ENCODE data around the gene SPOCK1. TPM values are rescaled to one million over a fixed set of nuclear protein-coding genes. Genes with fewer than 3 reads are reported as not detected.

The SPOCK1 gene
- total RNA-seq, 1 experiment from 2014 or later = 10.9 TPM

DNA sequence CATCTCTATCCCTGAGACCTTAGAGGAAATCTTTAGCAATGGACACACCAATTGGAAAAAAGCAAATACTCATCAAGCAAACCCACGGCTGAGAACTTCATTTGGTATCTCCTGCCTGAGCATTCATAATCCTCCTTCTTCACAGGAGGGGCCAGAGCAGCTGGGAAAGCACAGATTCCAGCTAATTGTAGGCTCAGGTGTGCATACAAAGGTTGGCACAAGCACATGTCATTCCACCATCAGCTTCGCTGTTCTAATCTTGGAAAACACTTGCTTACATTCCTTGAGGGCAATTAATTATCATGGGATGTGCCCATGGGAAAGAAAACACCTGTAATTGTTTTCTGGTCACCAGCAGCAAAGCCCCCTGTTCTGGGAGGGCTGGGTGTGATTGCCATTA, 376.6 kb downstream of the SPOCK1 start:
- no peak overlapping the region for H3K27ac ChIP-seq (ENCODE audit: insufficient read length, low read depth, low read length)
- no peaks in the 10 kb centered on the region for H3K79me2 ChIP-seq (ENCODE audit: insufficient read depth, low read length)
- Mint-ChIP-seq H3K4me1 (peaks cover 8 to 10% of the 10 kb centered on the region in 2 experiments), H3K9me3 (no peaks in the 10 kb centered on the region), H3K27ac (no peak overlapping the region), H3K4me3 (no peak overlapping the region), H3K36me3 (ENCODE audit: insufficient read depth in 1 of 3, low read depth in 3 of 3) (no peaks in the 10 kb centered on the region; a peak in 1 of 7 replicates), H3K27me3 (ENCODE audit: low read depth) (no peaks in the 10 kb centered on the region)
- no peak overlapping the region for H3K9ac ChIP-seq (ENCODE audit: extremely low read depth, insufficient read length, low read length)
- WGBS (ENCODE audit: extremely low coverage, insufficient read length, low lambda C conversion rate) = no CpG with 5 or more reads among the region's 2 CpGs
- H3K18ac ChIP-seq (ENCODE audit: insufficient read length, low read depth, low read length) = no peak overlapping the region
- no peak overlapping the region for H3K56ac ChIP-seq (ENCODE audit: insufficient read length, low read depth, low read length)
- H2BK20ac ChIP-seq (ENCODE audit: low read depth, low read length, poor library complexity, severe bottlenecking) = no peak overlapping the region
- H3K23ac ChIP-seq (ENCODE audit: insufficient read length, low read depth, low read length) = no peak overlapping the region
- H3K4ac ChIP-seq (ENCODE audit: low read depth, low read length) = no peak overlapping the region
- DNase-seq = no peak
- TF ChIP-seq, protein P1, sequence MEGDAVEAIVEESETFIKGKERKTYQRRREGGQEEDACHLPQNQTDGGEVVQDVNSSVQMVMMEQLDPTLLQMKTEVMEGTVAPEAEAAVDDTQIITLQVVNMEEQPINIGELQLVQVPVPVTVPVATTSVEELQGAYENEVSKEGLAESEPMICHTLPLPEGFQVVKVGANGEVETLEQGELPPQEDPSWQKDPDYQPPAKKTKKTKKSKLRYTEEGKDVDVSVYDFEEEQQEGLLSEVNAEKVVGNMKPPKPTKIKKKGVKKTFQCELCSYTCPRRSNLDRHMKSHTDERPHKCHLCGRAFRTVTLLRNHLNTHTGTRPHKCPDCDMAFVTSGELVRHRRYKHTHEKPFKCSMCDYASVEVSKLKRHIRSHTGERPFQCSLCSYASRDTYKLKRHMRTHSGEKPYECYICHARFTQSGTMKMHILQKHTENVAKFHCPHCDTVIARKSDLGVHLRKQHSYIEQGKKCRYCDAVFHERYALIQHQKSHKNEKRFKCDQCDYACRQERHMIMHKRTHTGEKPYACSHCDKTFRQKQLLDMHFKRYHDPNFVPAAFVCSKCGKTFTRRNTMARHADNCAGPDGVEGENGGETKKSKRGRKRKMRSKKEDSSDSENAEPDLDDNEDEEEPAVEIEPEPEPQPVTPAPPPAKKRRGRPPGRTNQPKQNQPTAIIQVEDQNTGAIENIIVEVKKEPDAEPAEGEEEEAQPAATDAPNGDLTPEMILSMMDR (conservative IDR thresholded peaks at IDR 0.05) = no peak
- no peak overlapping the region for H2BK120ac ChIP-seq (ENCODE audit: low read depth, low read length, poor library complexity, severe bottlenecking)
- H3K27me3 ChIP-seq (ENCODE audit: insufficient read depth, low read length) = no peaks in the 10 kb centered on the region
- no peak overlapping the region for H2BK15ac ChIP-seq (ENCODE audit: low read depth, low read length)
- H2AFZ ChIP-seq (ENCODE audit: low read length) = no peak overlapping the region
- H2BK5ac ChIP-seq (ENCODE audit: insufficient read length, low read length) = no peak overlapping the region
- no peak overlapping the region for H2AK5ac ChIP-seq (ENCODE audit: insufficient read length, low read length)
- no peak overlapping the region for H3T11ph ChIP-seq (ENCODE audit: low read length)
- H4K5ac ChIP-seq (ENCODE audit: insufficient read length, low read depth, low read length) = no peak overlapping the region
- H2BK12ac ChIP-seq (ENCODE audit: insufficient read length, low read depth, low read length) = no peak overlapping the region
- H4K8ac ChIP-seq (replicated peaks; ENCODE audit: insufficient read length, low read depth, low read length) = no peak overlapping the region
- no peak overlapping the region for H3K14ac ChIP-seq (ENCODE audit: insufficient read depth, low read length)
- H3K4me2 ChIP-seq (ENCODE audit: insufficient read depth, insufficient read length, low read length) = no peak overlapping the region
- H3K23me2 ChIP-seq (ENCODE audit: insufficient read length, low read depth, low read length, poor library complexity, severe bottlenecking) = no peaks in the 10 kb centered on the region
- H4K20me1 ChIP-seq (ENCODE audit: control insufficient read depth, insufficient read depth, insufficient read length) = no peaks in the 10 kb centered on the region
- H3K9me3 ChIP-seq (ENCODE audit: control insufficient read depth, low read depth, low read length) = no peaks in the 10 kb centered on the region
- H3K79me1 ChIP-seq (ENCODE audit: insufficient read depth, low read depth, low read length, poor library complexity, severe bottlenecking) = no peaks in the 10 kb centered on the region
- no peaks in the 10 kb centered on the region for H3K4me1 ChIP-seq (ENCODE audit: insufficient read depth, low read length)
- no peak overlapping the region for H4K91ac ChIP-seq (ENCODE audit: insufficient read length, low read depth, low read length)

Data from H9 (cell line).